SK-N-SH (cell line): ENCODE measurements around the gene CAMK2B. TPM values are rescaled to one million over a fixed set of nuclear protein-coding genes. Genes with fewer than 3 reads are reported as not detected.

Experiments used
- CTCF ChIA-PET: fragments of 300-600, 350-600 bp; formaldehyde crosslinking; extraction: SDS; loops from one replicate; lab custom pipeline; 2021; lab: Yijun Ruan, JAX
- POLR2A ChIA-PET: fragments of 350-600 bp; sonication (Branson Sonifier 250); formaldehyde crosslinking; extraction: SDS; loops from one replicate; lab custom pipeline; 2020; ENCODE audit warnings: antibody characterized with exemption, inconsistent platforms; lab: Yijun Ruan, JAX
- DNase-seq: peaks from one replicate; pipeline ENCODE4 v3.0.0; 2012
- H2AFZ ChIP-seq: fragments of 200-600 bp; sonication (generic); 2 replicates; pipeline ENCODE4 v1.8.1; 2016; ENCODE audit warnings: antibody characterized with exemption, mild to moderate bottlenecking, low read depth
- H3F3A ChIP-seq: fragments of 200-600 bp; sonication (generic); replicated peaks from 2 replicates; pipeline ENCODE3; 2016; ENCODE audit warnings: antibody characterized with exemption, mild to moderate bottlenecking; ENCODE audit not compliant: insufficient read depth
- H3K27ac ChIP-seq, 2 experiments: fragments of 200-500 bp in 1 of 2; fragments of 200-600 bp in 1 of 2; sonication (Bioruptor generic) in 1 of 2; sonication (generic), shearing (Covaris generic) in 1 of 2; 2 replicates each; pipeline versions ENCODE4 v1.5.1 to v1.6.1; 2014 to 2016; ENCODE audit warnings: low read depth in 2 of 2, inconsistent platforms in 1 of 2, low read length in 1 of 2, mild to moderate bottlenecking in 1 of 2, mixed read lengths in 1 of 2
- H3K27me3 ChIP-seq: fragments of 200-600 bp; sonication (generic), shearing (Covaris generic); 2 replicates; pipeline ENCODE4 v1.6.1; 2016; ENCODE audit warnings: mixed run types; ENCODE audit not compliant: insufficient read depth
- H3K36me3 ChIP-seq, 2 experiments: fragments of 200-500 bp in 1 of 2; fragments of 200-600 bp in 1 of 2; sonication (Bioruptor generic) in 1 of 2; sonication (generic) in 1 of 2; replicated peaks in 1 of 2; 2 replicates each; pipeline versions ENCODE3 to v1.5.1; 2014 to 2016; ENCODE audit warnings: low read length in 1 of 2, mild to moderate bottlenecking in 1 of 2; ENCODE audit not compliant: insufficient read depth in 2 of 2, control insufficient read depth in 1 of 2
- H3K4me1 ChIP-seq, 2 experiments: fragments of 200-500 bp in 1 of 2; fragments of 200-600 bp in 1 of 2; sonication (Bioruptor generic) in 1 of 2; sonication (generic), shearing (Covaris generic) in 1 of 2; 2 replicates each; pipeline versions ENCODE4 v1.5.1 to v1.6.1; 2014 to 2016; ENCODE audit warnings: low read depth in 1 of 2, low read length in 1 of 2, mixed run types in 1 of 2; ENCODE audit not compliant: insufficient read depth in 2 of 2, control insufficient read depth in 1 of 2
- H3K4me2 ChIP-seq: fragments of 200-600 bp; sonication (generic), shearing (Covaris generic); 2 replicates; pipeline ENCODE4 v1.6.1; 2017; ENCODE audit warnings: mixed run types
- H3K4me3 ChIP-seq, 2 experiments: fragments of 200-500 bp in 1 of 2; fragments of 200-600 bp in 1 of 2; sonication (Bioruptor generic) in 1 of 2; sonication (generic), shearing (Covaris generic) in 1 of 2; 2 replicates each; pipeline versions ENCODE4 v1.5.1 to v1.8.1; 2014 to 2016; ENCODE audit warnings: low read depth in 2 of 2, inconsistent platforms in 1 of 2, low read length in 1 of 2, mild to moderate bottlenecking in 1 of 2, mixed read lengths in 1 of 2, moderate library complexity in 1 of 2
- H3K79me2 ChIP-seq: fragments of 200-600 bp; sonication (generic); 2 replicates; pipeline ENCODE4 v1.8.1; 2017; ENCODE audit warnings: mild to moderate bottlenecking; ENCODE audit not compliant: insufficient read depth
- H3K9ac ChIP-seq: fragments of 200-600 bp; sonication (generic); 2 replicates; pipeline ENCODE4 v1.6.1; 2017; ENCODE audit warnings: mixed run types
- H3K9me2 ChIP-seq: fragments of 200-600 bp; sonication (generic); 2 replicates; pipeline ENCODE4 v1.6.1; 2017; ENCODE audit warnings: mixed run types
- H3K9me3 ChIP-seq: fragments of 200-600 bp; sonication (generic); 2 replicates; pipeline ENCODE4 v1.6.1; 2017; ENCODE audit warnings: mixed run types, mild to moderate bottlenecking, moderate library complexity
- H4K20me1 ChIP-seq: fragments of 200-600 bp; sonication (generic); 2 replicates; pipeline ENCODE4 v1.6.1; 2017; ENCODE audit warnings: mild to moderate bottlenecking, mixed run types; ENCODE audit not compliant: insufficient read depth
- CTCF ChIP-seq: fragments of 200-600 bp; sonication (generic); IDR thresholded peaks from 2 replicates; pipeline ENCODE4 v1.6.1; 2017; ENCODE audit warnings: antibody characterized with exemption, mild to moderate bottlenecking, moderate library complexity
- EP300 ChIP-seq, 2 experiments: IDR thresholded peaks; 2 replicates each; pipeline versions ENCODE4 v1.4.0 to v1.6.1; 2012; ENCODE audit warnings: borderline replicate concordance in 1 of 2, low read depth in 1 of 2, low read length in 1 of 2
- EZH2phosphoT487 ChIP-seq: fragments of 200-600 bp; sonication (generic); IDR thresholded peaks from 2 replicates; pipeline ENCODE4 v1.6.1; 2017; ENCODE audit warnings: low read depth, mixed run types, mild to moderate bottlenecking, antibody characterized with exemption, moderate library complexity, borderline replicate concordance
- FOSL2 ChIP-seq: IDR thresholded peaks from 2 replicates; pipeline ENCODE4 v1.4.0; 2012; ENCODE audit warnings: low read depth, mild to moderate bottlenecking, moderate library complexity, borderline replicate concordance
- FOXM1 ChIP-seq: IDR thresholded peaks from 2 replicates; pipeline ENCODE4 v1.4.0; 2012; ENCODE audit warnings: low read depth, mild to moderate bottlenecking
- GABPA ChIP-seq: IDR thresholded peaks from 2 replicates; pipeline ENCODE4 v1.4.0; 2012; ENCODE audit warnings: low read depth, mild to moderate bottlenecking
- GATA2 ChIP-seq: sonication (generic); formaldehyde crosslinking; IDR thresholded peaks from 2 replicates; pipeline ENCODE4 v1.5.0; 2020; ENCODE audit warnings: mild to moderate bottlenecking, missing genetic modification reagents
- JUND ChIP-seq: IDR thresholded peaks from 2 replicates; pipeline ENCODE4 v1.4.0; 2012
- MEF2A ChIP-seq: IDR thresholded peaks from 2 replicates; pipeline ENCODE4 v1.4.0; 2012; ENCODE audit warnings: low read depth, borderline replicate concordance
- MXI1 ChIP-seq: IDR thresholded peaks from 2 replicates; pipeline ENCODE4 v1.6.1; 2012; ENCODE audit warnings: mild to moderate bottlenecking, low read depth, low read length, improper control_type of control experiment
- NRF1 ChIP-seq: IDR thresholded peaks from 2 replicates; pipeline ENCODE4 v1.6.1; 2012; ENCODE audit warnings: low read depth, mild to moderate bottlenecking, low read length
- RFX5 ChIP-seq: IDR thresholded peaks from 2 replicates; pipeline ENCODE4 v1.6.1; 2012; ENCODE audit warnings: mild to moderate bottlenecking, improper control_type of control experiment, low read length
- SMC3 ChIP-seq: IDR thresholded peaks from 2 replicates; pipeline ENCODE4 v1.6.1; 2012; ENCODE audit warnings: low read depth, low read length, improper control_type of control experiment
- TAF1 ChIP-seq: IDR thresholded peaks from 2 replicates; pipeline ENCODE4 v1.6.1; 2012; ENCODE audit warnings: low read depth, mild to moderate bottlenecking, low read length, moderate library complexity, borderline replicate concordance
- TEAD4 ChIP-seq: IDR thresholded peaks from 2 replicates; pipeline ENCODE4 v1.4.0; 2012; ENCODE audit warnings: mild to moderate bottlenecking, borderline replicate concordance; ENCODE audit not compliant: insufficient read depth
- USF2 ChIP-seq: fragments of 150-350 bp; IDR thresholded peaks from 2 replicates; pipeline ENCODE4 v1.6.1; 2017; ENCODE audit warnings: antibody characterized with exemption, low read length, low read depth, borderline replicate concordance
- WGBS: methylation state at CpG from one replicate; pipeline ENCODE4 v1.1.6; 2017; ENCODE audit warnings: low lambda C conversion rate; 5-methylcytosine and 5-hydroxymethylcytosine counted together
- polyA plus RNA-seq, 3 experiments: library from polyadenylated mRNA; depleted of rRNA; stranded (reverse); fragments of >200 nt; gene quantifications; 2 replicates each; pipeline ENCODE4 v1.2.3, GENCODE V29; 2012
- TF ChIP-seq, protein P1 (sequence below): IDR thresholded peaks from 2 replicates; pipeline ENCODE4 v1.4.0; 2012; ENCODE audit warnings: low read depth, borderline replicate concordance

The CAMK2B gene
- polyA plus RNA-seq, 1 of the 3 experiments (the other 2 are of a cell fraction): 0.20 TPM

DNA sequence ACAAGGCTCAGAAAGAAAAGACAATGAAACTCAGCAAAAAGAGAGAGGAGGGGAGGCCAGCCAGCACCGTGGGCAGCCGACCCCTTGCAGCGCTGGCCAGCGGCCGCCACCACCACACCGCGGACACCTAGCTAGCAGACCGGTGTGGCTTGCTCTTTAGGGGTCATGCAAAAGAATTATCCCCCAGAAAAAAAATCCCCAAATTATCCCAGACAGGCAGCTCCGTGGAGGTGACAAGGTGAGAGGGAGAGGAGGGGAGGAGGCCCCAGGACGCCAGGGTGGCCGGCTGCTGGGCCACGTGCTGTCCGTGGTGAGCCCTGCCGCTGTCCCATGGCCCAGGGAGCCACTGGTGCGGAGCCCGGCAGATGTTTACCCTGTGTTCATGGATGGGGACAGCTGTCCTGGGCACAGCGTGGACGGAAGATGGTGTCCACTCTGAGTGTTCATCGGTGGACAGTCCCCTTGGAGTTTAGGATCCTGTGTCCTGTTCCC, 108.1 kb downstream of the CAMK2B start:
- WGBS: 91% methylated on average over 19 of the region's 19 CpGs

DNA sequence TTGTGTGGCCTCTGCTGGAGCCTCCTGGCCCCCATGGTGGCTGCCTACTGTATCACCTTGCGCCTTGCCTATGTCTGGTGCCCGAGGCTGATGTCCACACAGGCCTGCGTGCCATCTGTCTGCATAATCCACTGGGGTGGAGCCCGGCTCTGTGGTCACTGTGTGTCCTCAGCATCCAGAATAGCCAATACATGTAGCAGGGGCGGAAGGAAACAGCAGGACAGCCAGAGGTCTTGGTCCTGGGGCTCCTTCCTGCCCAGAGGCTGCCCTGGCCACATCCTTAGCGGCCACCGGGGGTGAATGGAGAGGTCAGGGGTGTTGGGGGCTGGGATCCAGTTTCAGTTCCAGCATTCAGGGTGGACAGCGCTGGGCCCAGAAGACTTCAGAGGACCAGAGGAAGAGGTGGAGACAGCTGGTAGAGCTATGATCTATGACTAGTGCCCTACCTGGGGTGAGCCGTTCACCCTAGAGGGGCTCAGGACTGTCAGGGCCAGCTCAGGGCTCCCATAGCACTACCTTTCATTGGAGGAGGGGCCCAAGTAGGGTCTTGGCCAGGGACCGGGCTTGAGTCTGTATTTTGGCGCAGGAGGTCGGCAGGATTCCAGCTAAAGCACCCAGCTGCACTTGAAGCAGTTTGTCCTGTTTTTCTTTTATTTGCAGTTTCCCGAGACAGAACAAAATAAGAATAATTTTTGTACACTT, 108.7 kb downstream of the CAMK2B start:
- 96% methylated on average over 13 of the region's 13 CpGs for WGBS
- CTCF ChIA-PET: interaction anchor here (0.9 to 3.8 kb wide), 4 partner anchors 14 to 318 kb away, joined by 3 to 19 read pairs (median 4); no protein-coding TSS in a partner anchor
- peak overlapping the region in 1 of 2 experiments; percentile 61; a peak in 2 of 4 replicates for H3K27ac ChIP-seq

More for the DNA sequence above, 108.1 kb downstream of the CAMK2B start:
- H4K20me1 ChIP-seq: 0 out of 2 replicates have a peak, but pooled peaks cover 4% of the 10 kb centered on the region
- TF ChIP-seq SMC3: no peak
- no peak for TF ChIP-seq JUND
- no peak for TF ChIP-seq FOSL2
- no peak for TF ChIP-seq EP300 (IDR thresholded peaks at IDR 0.05; ENCODE audit: borderline replicate concordance in 1 of 2, low read depth in 1 of 2, low read length in 1 of 2)
- TF ChIP-seq, protein P1, sequence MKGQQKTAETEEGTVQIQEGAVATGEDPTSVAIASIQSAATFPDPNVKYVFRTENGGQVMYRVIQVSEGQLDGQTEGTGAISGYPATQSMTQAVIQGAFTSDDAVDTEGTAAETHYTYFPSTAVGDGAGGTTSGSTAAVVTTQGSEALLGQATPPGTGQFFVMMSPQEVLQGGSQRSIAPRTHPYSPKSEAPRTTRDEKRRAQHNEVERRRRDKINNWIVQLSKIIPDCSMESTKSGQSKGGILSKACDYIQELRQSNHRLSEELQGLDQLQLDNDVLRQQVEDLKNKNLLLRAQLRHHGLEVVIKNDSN: no peak
- no peak for TF ChIP-seq TAF1
- TF ChIP-seq, all 33 proteins: peak for 0
- H3K36me3 ChIP-seq: peaks cover 2 to 20% of the 10 kb centered on the region in 2 experiments
- H3K9ac ChIP-seq: no peak overlapping the region
- CTCF ChIA-PET: interaction anchor here (0.8 to 3.8 kb wide), 8 partner anchors 14 to 318 kb away, joined by 3 to 19 read pairs (median 4); no protein-coding TSS in a partner anchor
- no peak overlapping the region for H3K4me2 ChIP-seq
- POLR2A ChIA-PET: interaction anchor here (1.5 kb wide), 1 partner anchor 21 kb away, joined by 3 read pairs; no protein-coding TSS in a partner anchor
- H3K4me3 ChIP-seq: no peak overlapping the region
- no peaks in the 10 kb centered on the region for H3K9me3 ChIP-seq
- no peaks in the 10 kb centered on the region for H3K27me3 ChIP-seq
- no peaks in the 10 kb centered on the region for H3K9me2 ChIP-seq
- H3F3A ChIP-seq: peaks cover 3% of the 10 kb centered on the region
- H3K4me1 ChIP-seq: peaks cover 0 to 35% of the 10 kb centered on the region in 2 experiments; a peak in 1 of 4 replicates
- H3K79me2 ChIP-seq: no peaks in the 10 kb centered on the region
- DNase-seq: peak; percentile 41
- H2AFZ ChIP-seq: no peak overlapping the region
- H3K27ac ChIP-seq: peak overlapping the region in 1 of 2 experiments; percentile 3; a peak in 1 of 4 replicates

More for the DNA sequence above, 108.7 kb downstream of the CAMK2B start:
- POLR2A ChIA-PET: no interaction called here
- H3K4me3 ChIP-seq: no peak overlapping the region
- H3F3A ChIP-seq: peaks cover 4% of the 10 kb centered on the region
- H3K9me2 ChIP-seq: no peaks in the 10 kb centered on the region
- 0 out of 2 replicates have a peak, but pooled peaks cover 4% of the 10 kb centered on the region for H4K20me1 ChIP-seq
- peak; percentile 56 for DNase-seq
- no peaks in the 10 kb centered on the region for H3K27me3 ChIP-seq
- H3K9me3 ChIP-seq: no peaks in the 10 kb centered on the region
- H3K4me2 ChIP-seq: no peak overlapping the region
- H3K36me3 ChIP-seq: peaks cover 5 to 26% of the 10 kb centered on the region in 2 experiments
- no peaks in the 10 kb centered on the region for H3K79me2 ChIP-seq
- no peak overlapping the region for H3K9ac ChIP-seq
- no peak overlapping the region for H2AFZ ChIP-seq
- TF ChIP-seq FOXM1: no peak
- no peak for TF ChIP-seq MXI1
- no peak for TF ChIP-seq EZH2phosphoT487
- TF ChIP-seq MEF2A: no peak
- TF ChIP-seq RFX5: no peak
- TF ChIP-seq USF2: no peak
- no peak for TF ChIP-seq GATA2 (CRISPR knock-in tag)
- TF ChIP-seq GABPA: no peak
- no peak for TF ChIP-seq NRF1
- TF ChIP-seq CTCF: no peak
- TF ChIP-seq TEAD4: no peak
- H3K4me1 ChIP-seq: peaks cover 0 to 32% of the 10 kb centered on the region in 2 experiments; a peak in 1 of 4 replicates
